Measurements from ENCODE around the gene FGFR3. TPM values are rescaled to one million over a fixed set of nuclear protein-coding genes. Genes with fewer than 3 reads are reported as not detected.

FGFR3 gene
- total and polyA plus RNA-seq, 9 of the 15 experiments (the other 6 are each of a cell fraction or from before 2014, with no cell fraction given): 1.2 to 60.4 (median 12.7) TPM

- TF ChIP-seq, protein P1, sequence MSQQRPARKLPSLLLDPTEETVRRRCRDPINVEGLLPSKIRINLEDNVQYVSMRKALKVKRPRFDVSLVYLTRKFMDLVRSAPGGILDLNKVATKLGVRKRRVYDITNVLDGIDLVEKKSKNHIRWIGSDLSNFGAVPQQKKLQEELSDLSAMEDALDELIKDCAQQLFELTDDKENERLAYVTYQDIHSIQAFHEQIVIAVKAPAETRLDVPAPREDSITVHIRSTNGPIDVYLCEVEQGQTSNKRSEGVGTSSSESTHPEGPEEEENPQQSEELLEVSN (IDR thresholded peaks at IDR 0.05; ENCODE audit: borderline replicate concordance in 1 of 2, extremely low read depth in 1 of 2, insufficient read depth in 1 of 2, insufficient read length in 1 of 2, low read depth in 1 of 2, low read length in 1 of 2, poor library complexity in 1 of 2, severe bottlenecking in 1 of 2): no peak
- TF ChIP-seq, protein P2, sequence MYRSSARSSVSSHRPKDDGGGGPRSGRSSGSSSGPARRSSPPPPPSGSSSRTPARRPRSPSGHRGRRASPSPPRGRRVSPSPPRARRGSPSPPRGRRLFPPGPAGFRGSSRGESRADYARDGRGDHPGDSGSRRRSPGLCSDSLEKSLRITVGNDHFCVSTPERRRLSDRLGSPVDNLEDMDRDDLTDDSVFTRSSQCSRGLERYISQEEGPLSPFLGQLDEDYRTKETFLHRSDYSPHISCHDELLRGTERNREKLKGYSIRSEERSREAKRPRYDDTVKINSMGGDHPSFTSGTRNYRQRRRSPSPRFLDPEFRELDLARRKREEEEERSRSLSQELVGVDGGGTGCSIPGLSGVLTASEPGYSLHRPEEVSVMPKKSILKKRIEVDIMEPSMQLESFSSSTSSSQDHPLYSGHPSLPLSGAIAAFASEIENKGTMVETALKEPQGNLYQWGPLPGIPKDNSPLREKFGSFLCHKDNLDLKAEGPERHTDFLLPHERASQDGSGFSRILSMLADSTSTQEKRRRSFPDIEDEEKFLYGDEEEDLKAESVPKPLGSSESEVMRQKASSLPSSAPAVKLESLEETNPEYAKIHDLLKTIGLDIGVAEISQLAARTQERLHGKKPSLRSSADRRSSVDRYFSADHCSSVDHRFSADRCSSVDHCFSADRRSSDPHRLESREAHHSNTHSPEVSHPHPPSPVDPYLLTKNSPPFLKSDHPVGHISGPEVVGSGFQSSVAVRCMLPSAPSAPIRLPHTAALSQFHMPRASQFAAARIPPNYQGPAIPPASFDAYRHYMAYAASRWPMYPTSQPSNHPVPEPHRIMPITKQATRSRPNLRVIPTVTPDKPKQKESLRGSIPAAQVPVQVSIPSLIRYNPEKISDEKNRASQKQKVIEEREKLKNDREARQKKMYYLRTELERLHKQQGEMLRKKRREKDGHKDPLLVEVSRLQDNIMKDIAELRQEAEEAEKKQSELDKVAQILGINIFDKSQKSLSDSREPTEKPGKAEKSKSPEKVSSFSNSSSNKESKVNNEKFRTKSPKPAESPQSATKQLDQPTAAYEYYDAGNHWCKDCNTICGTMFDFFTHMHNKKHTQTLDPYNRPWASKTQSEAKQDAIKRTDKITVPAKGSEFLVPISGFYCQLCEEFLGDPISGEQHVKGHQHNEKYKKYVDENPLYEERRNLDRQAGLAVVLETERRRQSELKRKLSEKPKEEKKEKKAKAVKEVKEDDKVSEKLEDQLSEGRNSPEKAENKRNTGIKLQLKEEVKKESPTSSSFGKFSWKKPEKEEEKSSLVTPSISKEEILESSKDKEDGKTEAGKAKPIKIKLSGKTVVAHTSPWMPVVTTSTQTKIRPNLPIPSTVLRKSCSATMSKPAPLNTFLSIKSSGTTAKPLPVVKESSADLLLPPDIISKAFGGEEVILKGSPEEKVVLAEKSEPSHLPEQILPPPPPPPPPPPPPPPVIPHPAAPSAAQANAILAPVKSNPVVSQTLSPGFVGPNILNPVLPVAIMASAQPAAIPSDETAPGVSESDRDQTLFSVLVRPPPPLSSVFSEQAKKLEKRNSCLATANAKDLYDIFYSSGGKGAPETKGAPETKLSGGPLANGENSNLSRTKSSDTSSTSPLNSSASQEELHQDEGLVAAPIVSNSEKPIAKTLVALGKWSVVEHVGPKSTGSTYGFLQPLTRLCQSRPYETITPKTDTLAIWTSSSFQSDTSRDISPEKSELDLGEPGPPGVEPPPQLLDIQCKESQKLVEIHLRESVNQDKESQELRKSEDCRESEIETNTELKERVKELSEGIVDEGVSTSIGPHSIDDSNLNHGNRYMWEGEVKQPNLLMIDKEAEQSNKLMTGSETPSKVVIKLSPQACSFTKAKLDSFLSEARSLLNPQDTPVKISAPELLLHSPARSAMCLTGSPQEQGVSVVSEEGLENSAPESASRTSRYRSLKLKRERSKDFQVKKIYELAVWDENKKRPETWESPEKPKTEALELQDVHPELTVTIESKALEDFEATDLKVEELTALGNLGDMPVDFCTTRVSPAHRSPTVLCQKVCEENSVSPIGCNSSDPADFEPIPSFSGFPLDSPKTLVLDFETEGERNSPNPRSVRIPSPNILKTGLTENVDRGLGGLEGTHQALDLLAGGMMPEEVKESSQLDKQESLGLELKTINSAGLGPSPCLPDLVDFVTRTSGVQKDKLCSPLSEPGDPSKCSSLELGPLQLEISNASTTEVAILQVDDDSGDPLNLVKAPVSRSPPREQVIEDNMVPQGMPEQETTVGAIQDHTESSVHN (IDR thresholded peaks at IDR 0.05; ENCODE audit: borderline replicate concordance in 1 of 2, low read depth in 1 of 2): no peak
- TF ChIP-seq ZNF668 (CRISPR knock-in tag; IDR thresholded peaks at IDR 0.05): no peak
- no peak for TF ChIP-seq ZNF239 (CRISPR knock-in tag; IDR thresholded peaks at IDR 0.05)
- TF ChIP-seq, protein P3, sequence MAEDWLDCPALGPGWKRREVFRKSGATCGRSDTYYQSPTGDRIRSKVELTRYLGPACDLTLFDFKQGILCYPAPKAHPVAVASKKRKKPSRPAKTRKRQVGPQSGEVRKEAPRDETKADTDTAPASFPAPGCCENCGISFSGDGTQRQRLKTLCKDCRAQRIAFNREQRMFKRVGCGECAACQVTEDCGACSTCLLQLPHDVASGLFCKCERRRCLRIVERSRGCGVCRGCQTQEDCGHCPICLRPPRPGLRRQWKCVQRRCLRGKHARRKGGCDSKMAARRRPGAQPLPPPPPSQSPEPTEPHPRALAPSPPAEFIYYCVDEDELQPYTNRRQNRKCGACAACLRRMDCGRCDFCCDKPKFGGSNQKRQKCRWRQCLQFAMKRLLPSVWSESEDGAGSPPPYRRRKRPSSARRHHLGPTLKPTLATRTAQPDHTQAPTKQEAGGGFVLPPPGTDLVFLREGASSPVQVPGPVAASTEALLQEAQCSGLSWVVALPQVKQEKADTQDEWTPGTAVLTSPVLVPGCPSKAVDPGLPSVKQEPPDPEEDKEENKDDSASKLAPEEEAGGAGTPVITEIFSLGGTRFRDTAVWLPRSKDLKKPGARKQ (CRISPR knock-in tag; IDR thresholded peaks at IDR 0.05): no peak
Measured at GRCh38 chr4:1832690-1833089, 39.6 kb downstream of the FGFR3 start (continued).
